A673 (cell line): ENCODE measurements around the gene ST6GALNAC6. TPM values are rescaled to one million over a fixed set of nuclear protein-coding genes. Genes with fewer than 3 reads are reported as not detected.

Experiments
- BruUV-seq: library from RNA; stranded (reverse); fragments of 400-500 nt; replicated peaks from 2 replicates; lab custom pipeline; 2021; lab: Mats Ljungman, UMichigan
- CTCF ChIA-PET: fragments of 300-600 bp; sonication (Branson Sonifier 250); formaldehyde crosslinking; loops from one replicate; lab custom pipeline; 2022; ENCODE audit warnings: antibody characterized with exemption; lab: Charles Lee
- POLR2A ChIA-PET: fragments of 300-600 bp; sonication (Branson Sonifier 250); formaldehyde crosslinking; loops from one replicate; lab custom pipeline; 2022; ENCODE audit warnings: antibody characterized with exemption; ENCODE audit not compliant: low non-redundant PET; lab: Charles Lee
- DNase-seq: peaks from one replicate; pipeline ENCODE4 v3.0.0-alpha.2; 2015; ENCODE audit warnings: low spot score
- H3K27ac ChIP-seq: fragments of 200-600 bp; sonication (generic); 2 replicates; pipeline ENCODE4 v1.5.1; 2016; ENCODE audit warnings: mixed run types, low read depth, mild to moderate bottlenecking, mixed read lengths, antibody characterized with exemption, low read length; ENCODE audit not compliant: poor library complexity, severe bottlenecking
- H3K27me3 ChIP-seq: fragments of 200-600 bp; sonication (generic); replicated peaks from 2 replicates; pipeline ENCODE4 v1.6.1; 2017; ENCODE audit warnings: mixed run types, low read depth, mild to moderate bottlenecking, mixed read lengths, antibody characterized with exemption, low read length; ENCODE audit not compliant: insufficient read depth, poor library complexity
- H3K36me3 ChIP-seq: fragments of 200-600 bp; sonication (generic); 2 replicates; pipeline ENCODE4 v1.6.1; 2016; ENCODE audit warnings: mixed run types, mild to moderate bottlenecking, mixed read lengths, antibody characterized with exemption, low read length; ENCODE audit not compliant: insufficient read depth, poor library complexity, severe bottlenecking
- H3K4me1 ChIP-seq: fragments of 200-600 bp; sonication (generic); 2 replicates; pipeline ENCODE4 v1.6.1; 2017; ENCODE audit warnings: mixed run types, mild to moderate bottlenecking, mixed read lengths, antibody characterized with exemption, low read length; ENCODE audit not compliant: insufficient read depth, poor library complexity, severe bottlenecking
- H3K4me3 ChIP-seq: fragments of 200-600 bp; sonication (generic); 2 replicates; pipeline ENCODE4 v1.5.1; 2016; ENCODE audit warnings: low read depth, mixed run types, mild to moderate bottlenecking, mixed read lengths, low read length; ENCODE audit not compliant: poor library complexity, severe bottlenecking
- H3K9me3 ChIP-seq: fragments of 200-600 bp; sonication (generic); 2 replicates; pipeline ENCODE4 v1.6.1; 2016; ENCODE audit warnings: mixed run types, low read depth, mild to moderate bottlenecking, mixed read lengths, antibody characterized with exemption, low read length; ENCODE audit not compliant: poor library complexity, severe bottlenecking
- EZH2 ChIP-seq: fragments of 200-600 bp; sonication (generic); IDR thresholded peaks from 2 replicates; pipeline ENCODE4 v1.6.1; 2017; ENCODE audit warnings: borderline replicate concordance, low read depth, mild to moderate bottlenecking, mixed read lengths, antibody characterized with exemption, low read length; ENCODE audit not compliant: poor library complexity, severe bottlenecking
- intact Hi-C: fragments of 100-400 bp; cut with micrococcal nuclease; formaldehyde crosslinking; loops from one replicate; pipeline ENCODE4 v1.10.0; 2022; ENCODE audit not compliant: unreplicated experiment
- total RNA-seq: library from RNA; stranded (reverse); gene quantifications from 2 replicates; pipeline ENCODE4 v1.2.3, GENCODE V29; 2021
- TF ChIP-seq, protein P1 (sequence below): fragments of 300-800, 200-600 bp; sonication (generic); conservative IDR thresholded peaks from 2 replicates; pipeline ENCODE4 v1.5.1; 2017; ENCODE audit warnings: low read depth, mild to moderate bottlenecking, antibody characterized with exemption, low read length, moderate library complexity, mixed read lengths

The ST6GALNAC6 gene
- total RNA-seq, 1 experiment from 2014 or later = 34.7 TPM

GRCh38 chr9:127898433-127899127, 823 bp downstream of the ST6GALNAC6 start:
- peaks cover 9% of the 10 kb centered on the region for H3K4me1 ChIP-seq
- no peaks in the 10 kb centered on the region for H3K27me3 ChIP-seq
- intact Hi-C loops = no loop called here
- peaks cover 7% of the 10 kb centered on the region for H3K9me3 ChIP-seq
- ChIA-PET POLR2A (no interaction called here), CTCF (no interaction called here)
- DNase-seq = peak; percentile 47
- peaks cover 34% of the 10 kb centered on the region for H3K36me3 ChIP-seq
- H3K4me3 ChIP-seq = peak overlapping the region; percentile 96
- BruUV-seq = no TSS peak
- TF ChIP-seq, protein P1, sequence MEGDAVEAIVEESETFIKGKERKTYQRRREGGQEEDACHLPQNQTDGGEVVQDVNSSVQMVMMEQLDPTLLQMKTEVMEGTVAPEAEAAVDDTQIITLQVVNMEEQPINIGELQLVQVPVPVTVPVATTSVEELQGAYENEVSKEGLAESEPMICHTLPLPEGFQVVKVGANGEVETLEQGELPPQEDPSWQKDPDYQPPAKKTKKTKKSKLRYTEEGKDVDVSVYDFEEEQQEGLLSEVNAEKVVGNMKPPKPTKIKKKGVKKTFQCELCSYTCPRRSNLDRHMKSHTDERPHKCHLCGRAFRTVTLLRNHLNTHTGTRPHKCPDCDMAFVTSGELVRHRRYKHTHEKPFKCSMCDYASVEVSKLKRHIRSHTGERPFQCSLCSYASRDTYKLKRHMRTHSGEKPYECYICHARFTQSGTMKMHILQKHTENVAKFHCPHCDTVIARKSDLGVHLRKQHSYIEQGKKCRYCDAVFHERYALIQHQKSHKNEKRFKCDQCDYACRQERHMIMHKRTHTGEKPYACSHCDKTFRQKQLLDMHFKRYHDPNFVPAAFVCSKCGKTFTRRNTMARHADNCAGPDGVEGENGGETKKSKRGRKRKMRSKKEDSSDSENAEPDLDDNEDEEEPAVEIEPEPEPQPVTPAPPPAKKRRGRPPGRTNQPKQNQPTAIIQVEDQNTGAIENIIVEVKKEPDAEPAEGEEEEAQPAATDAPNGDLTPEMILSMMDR = no peak
- TF ChIP-seq EZH2 = no peak
- H3K27ac ChIP-seq = peak overlapping the region; percentile 85

- Histone ChIP-seq H3K27ac (peak overlapping the region; percentile 59), H3K4me1 (peaks cover 9% of the 10 kb centered on the region), H3K9me3 (peaks cover 15% of the 10 kb centered on the region), H3K27me3 (no peaks in the 10 kb centered on the region), H3K36me3 (peaks cover 47% of the 10 kb centered on the region), H3K4me3 (no peak overlapping the region)
- no peak for TF ChIP-seq EZH2
- TF ChIP-seq, protein P1 = no peak
- no TSS peak for BruUV-seq
- CTCF ChIA-PET = interaction anchor here (0.6 kb wide), 2 partner anchors 27 to 524 kb away, joined by 7 to 9 read pairs; partner anchors contain the start of gene CERCAM
- intact Hi-C loops = no loop called here
- POLR2A ChIA-PET = interaction anchor here (0.6 kb wide), 1 partner anchor 170 kb away, joined by 10 read pairs; no protein-coding TSS in a partner anchor
- peak; percentile 82 for DNase-seq
Observed at GRCh38 chr9:127897193-127897692, 2.2 kb downstream of the ST6GALNAC6 start.

GRCh38 chr9:127896395-127897192, 2.8 kb downstream of the ST6GALNAC6 start:
- Histone ChIP-seq H3K9me3 (peaks cover 15% of the 10 kb centered on the region), H3K4me3 (no peak overlapping the region), H3K27ac (peak overlapping the region; percentile 59), H3K4me1 (peaks cover 9% of the 10 kb centered on the region), H3K36me3 (peaks cover 50% of the 10 kb centered on the region), H3K27me3 (no peaks in the 10 kb centered on the region)
- no TSS peak for BruUV-seq
- intact Hi-C loops = no loop called here
- no peak for TF ChIP-seq EZH2
- TF ChIP-seq, protein P1 = no peak
- DNase-seq = no peak
- ChIA-PET CTCF (interaction anchor here (0.6 kb wide), 1 partner anchor 524 kb away, joined by 9 read pairs; the partner anchor contains the start of gene CERCAM), POLR2A (no interaction called here)
